HepG2 (cell line): ENCODE measurements around the gene SEMA4C. TPM values are rescaled to one million over a fixed set of nuclear protein-coding genes. Genes with fewer than 3 reads are reported as not detected.

ENCODE experiments used
- BCL6 ChIP-seq: IDR thresholded peaks from 2 replicates; pipeline ENCODE4 v1.6.1; 2016; ENCODE audit warnings: missing genetic modification reagents, missing compliant biosample characterization
- HNF1A ChIP-seq, 2 experiments: sonication (generic) in 1 of 2; formaldehyde crosslinking in 1 of 2; IDR thresholded peaks; 2 replicates each; pipeline versions ENCODE4 v1.4.0 to v1.6.1; 2016 to 2020; ENCODE audit warnings: borderline replicate concordance in 1 of 2, low read depth in 1 of 2, mild to moderate bottlenecking in 1 of 2, missing genetic modification reagents in 1 of 2
- NFATC3 ChIP-seq: sonication (generic); formaldehyde crosslinking; IDR thresholded peaks from 2 replicates; pipeline ENCODE4 v1.5.1; 2020; ENCODE audit warnings: mild to moderate bottlenecking, missing genetic modification reagents
- NRL ChIP-seq: sonication (generic); formaldehyde crosslinking; IDR thresholded peaks from 2 replicates; pipeline ENCODE4 v1.5.0; 2020; ENCODE audit warnings: missing genetic modification reagents, mild to moderate bottlenecking, moderate library complexity, borderline replicate concordance
- RBFOX2 ChIP-seq: fragments of 200-400 bp; formaldehyde crosslinking; IDR thresholded peaks from 2 replicates; pipeline ENCODE4 v1.6.1; 2017; ENCODE audit warnings: low read depth, mild to moderate bottlenecking, low read length
- RBM39 ChIP-seq: fragments of 200-400 bp; formaldehyde crosslinking; IDR thresholded peaks from one replicate; pipeline ENCODE4 v1.6.1; 2018; ENCODE audit warnings: antibody characterized with exemption, mild to moderate bottlenecking, low read depth, low read length; ENCODE audit not compliant: poor library complexity, severe bottlenecking
- SNAPC4 ChIP-seq: sonication (generic); formaldehyde crosslinking; IDR thresholded peaks from 2 replicates; pipeline ENCODE4 v1.4.0; 2020; ENCODE audit warnings: mild to moderate bottlenecking, missing genetic modification reagents
- THAP7 ChIP-seq: sonication (generic); formaldehyde crosslinking; IDR thresholded peaks from 2 replicates; pipeline ENCODE4 v1.8.1; 2023; ENCODE audit warnings: mild to moderate bottlenecking, missing genetic modification reagents
- TOPORS ChIP-seq: sonication (generic); formaldehyde crosslinking; IDR thresholded peaks from 2 replicates; pipeline ENCODE4 v1.8.0; 2023; ENCODE audit warnings: mild to moderate bottlenecking, missing genetic modification reagents
- ZBTB49 ChIP-seq: sonication (generic); formaldehyde crosslinking; IDR thresholded peaks from 2 replicates; pipeline ENCODE4 v1.4.0; 2020; ENCODE audit warnings: missing genetic modification reagents, borderline replicate concordance
- ZNF784 ChIP-seq: sonication (generic); formaldehyde crosslinking; IDR thresholded peaks from 2 replicates; pipeline ENCODE4 v1.5.1; 2020; ENCODE audit warnings: missing genetic modification reagents, mild to moderate bottlenecking, borderline replicate concordance
- ZNF788 ChIP-seq: sonication (generic); formaldehyde crosslinking; IDR thresholded peaks from 2 replicates; pipeline ENCODE4 v1.5.0; 2020; ENCODE audit warnings: mild to moderate bottlenecking, missing genetic modification reagents, borderline replicate concordance
- polyA plus RNA-seq, 8 experiments: library from polyadenylated mRNA; depleted of rRNA in 3 of 8; stranded (reverse) in 7 of 8; unstranded in 1 of 8; fragments of >200 nt; fragmentation: Illumina TruSeq in 4 of 8; extraction: Trizol in 4 of 8; gene quantifications; 2 replicates each; pipeline versions ENCODE4 v1.2.1 to v1.2.3, GENCODE V29; 2011 to 2016; ENCODE audit warnings: low read depth in 4 of 8, missing spikeins in 1 of 8, mixed read lengths in 1 of 8; ENCODE audit not compliant: insufficient read depth in 1 of 8
- total RNA-seq, 5 experiments: library from RNA; depleted of rRNA; stranded (reverse); fragments of >200 nt; fragmentation: Illumina TruSeq; extraction: Trizol; gene quantifications; 2 replicates each; pipeline ENCODE4 v1.2.3, GENCODE V29; 2016; ENCODE audit warnings: low read depth in 1 of 5

The SEMA4C gene
- total and polyA plus RNA-seq, 2 of the 13 experiments (the other 11 are each of a cell fraction or from before 2014, with no cell fraction given): 25.9 to 46.6 TPM

- TF ChIP-seq HNF1A (IDR thresholded peaks at IDR 0.05; ENCODE audit: low read depth) (no peak), HNF1A (CRISPR knock-in tag; IDR thresholded peaks at IDR 0.05; ENCODE audit: borderline replicate concordance) (0 out of 2 replicates have a peak, but pooled peaks have one; percentile 23), ZBTB49 (CRISPR knock-in tag) (no peak), RBFOX2 (peak; percentile 10; the same call in 1 of the 2 replicates), NFATC3 (CRISPR knock-in tag) (0 out of 2 replicates have a peak, but pooled peaks have one; percentile 33), RBM39 (peak; percentile 48), TOPORS (CRISPR knock-in tag) (0 out of 2 replicates have a peak, but pooled peaks have one; percentile 4), SNAPC4 (CRISPR knock-in tag) (no peak), ZNF788 (CRISPR knock-in tag) (0 out of 2 replicates have a peak, but pooled peaks have one; percentile 4), ZNF784 (CRISPR knock-in tag) (no peak), NRL (CRISPR knock-in tag) (peak; percentile 44; the same call in 1 of the 2 replicates), BCL6 (peak; percentile 47; the same call in 1 of the 2 replicates), THAP7 (CRISPR knock-in tag) (peak; percentile 22; the same call in 1 of the 2 replicates)
Observed at GRCh38 chr2:96866986-96867755, 2.7 kb downstream of the SEMA4C start (continued).
